Hepatocyte (in vitro differentiated cells): ENCODE results near the gene B4GALT3. TPM values are rescaled to one million over a fixed set of nuclear protein-coding genes. Genes with fewer than 3 reads are reported as not detected.

Source experiments
- DNase-seq: peaks from one replicate; pipeline ENCODE4 v3.0.0-alpha.2; 2016; ENCODE audit warnings: low spot score
- H2AFZ ChIP-seq: fragments of 200-600 bp; sonication (generic); 2 replicates; pipeline ENCODE4 v1.6.0; 2016; ENCODE audit warnings: antibody characterized with exemption, mild to moderate bottlenecking
- H3K27ac ChIP-seq: fragments of 200-600 bp; sonication (generic); 2 replicates; pipeline ENCODE4 v1.5.1; 2016; ENCODE audit warnings: mild to moderate bottlenecking
- H3K27me3 ChIP-seq: fragments of 200-600 bp; sonication (generic); 2 replicates; pipeline ENCODE4 v1.6.1; 2016
- H3K36me3 ChIP-seq: fragments of 200-600 bp; sonication (generic); replicated peaks from 2 replicates; pipeline ENCODE4 v1.5.1; 2016; ENCODE audit warnings: low read depth; ENCODE audit not compliant: insufficient read depth
- H3K4me1 ChIP-seq: fragments of 200-600 bp; sonication (generic); 2 replicates; pipeline ENCODE4 v1.5.1; 2016; ENCODE audit warnings: mild to moderate bottlenecking, moderate library complexity; ENCODE audit not compliant: insufficient read depth
- H3K4me2 ChIP-seq: fragments of 200-600 bp; sonication (generic); 2 replicates; pipeline ENCODE4 v1.6.0; 2016
- H3K4me3 ChIP-seq: fragments of 200-600 bp; sonication (generic); 2 replicates; pipeline ENCODE4 v1.5.1; 2016; ENCODE audit warnings: mild to moderate bottlenecking
- H3K79me2 ChIP-seq: fragments of 200-600 bp; sonication (generic); 2 replicates; pipeline ENCODE4 v1.6.0; 2017; ENCODE audit warnings: mild to moderate bottlenecking
- H3K9me2 ChIP-seq: fragments of 200-600 bp; sonication (generic); replicated peaks from 2 replicates; pipeline ENCODE4 v1.6.0; 2017; ENCODE audit warnings: mild to moderate bottlenecking; ENCODE audit not compliant: insufficient read depth
- H3K9me3 ChIP-seq: fragments of 200-600 bp; sonication (generic); 2 replicates; pipeline ENCODE4 v1.5.1; 2016; ENCODE audit warnings: low read depth, mild to moderate bottlenecking
- H4K20me1 ChIP-seq: fragments of 200-600 bp; sonication (generic); 2 replicates; pipeline ENCODE4 v1.6.0; 2016; ENCODE audit warnings: mild to moderate bottlenecking; ENCODE audit not compliant: insufficient read depth, poor library complexity, severe bottlenecking
- CTCF ChIP-seq: fragments of 200-600 bp; sonication (generic); IDR thresholded peaks from 2 replicates; pipeline ENCODE4 v1.5.1; 2016; ENCODE audit warnings: antibody characterized with exemption, mild to moderate bottlenecking; ENCODE audit not compliant: poor library complexity
- EZH2 ChIP-seq: fragments of 200-600 bp; sonication (generic); IDR thresholded peaks from 2 replicates; pipeline ENCODE4 v1.6.1; 2016; ENCODE audit warnings: antibody characterized with exemption, mild to moderate bottlenecking, borderline replicate concordance
- EZH2phosphoT487 ChIP-seq: fragments of 200-600 bp; sonication (generic); IDR thresholded peaks from one replicate; pipeline ENCODE4 v1.6.1; 2018; ENCODE audit warnings: antibody characterized with exemption, mild to moderate bottlenecking, low read depth, moderate library complexity; ENCODE audit not compliant: unreplicated experiment, severe bottlenecking
- WGBS: methylation state at CpG from one replicate; pipeline ENCODE4 v1.1.6; 2016; ENCODE audit warnings: low lambda C conversion rate; ENCODE audit errors: missing lambda C conversion rate; 5-methylcytosine and 5-hydroxymethylcytosine counted together
- polyA plus RNA-seq: library from polyadenylated mRNA; unstranded; fragments of >200 nt; fragmentation: Nextera tagmentation; extraction: Ambion mirVana; gene quantifications from 2 replicates; pipeline ENCODE4 v1.2.1, GENCODE V29; 2016
- total RNA-seq: library from RNA; depleted of rRNA; stranded (reverse); fragments of >200 nt; gene quantifications from 2 replicates; pipeline ENCODE4 v1.2.3, GENCODE V29; 2014

The B4GALT3 gene
- total and polyA plus RNA-seq, 2 experiments from 2014 or later: 32.2 to 56.9 TPM

- DNase-seq: no peak
- Histone ChIP-seq H3K4me1 (peaks cover 8% of the 10 kb centered on the region), H4K20me1 (no peaks in the 10 kb centered on the region), H3K36me3 (no peaks in the 10 kb centered on the region), H3K27me3 (no peaks in the 10 kb centered on the region), H3K9me2 (no peaks in the 10 kb centered on the region), H3K79me2 (peaks cover 17% of the 10 kb centered on the region), H3K4me3 (no peak overlapping the region), H3K4me2 (no peak overlapping the region), H3K9me3 (no peaks in the 10 kb centered on the region), H3K27ac (no peak overlapping the region), H2AFZ (no peak overlapping the region)
- no peak for TF ChIP-seq EZH2
- TF ChIP-seq EZH2phosphoT487: no peak
- no peak for TF ChIP-seq CTCF
- WGBS: 98% methylated on average over 11 of the region's 11 CpGs
Measured at GRCh38 chr1:161174911-161175310, 2.4 kb downstream of the B4GALT3 start.

GRCh38 chr1:161173711-161174110 is 3.6 kb downstream of the B4GALT3 start:
- no peak overlapping the region for H3K27ac ChIP-seq
- H3K79me2 ChIP-seq: peaks cover 17% of the 10 kb centered on the region
- H3K9me3 ChIP-seq: no peaks in the 10 kb centered on the region
- TF ChIP-seq EZH2phosphoT487 (no peak), EZH2 (no peak), CTCF (no peak)
- DNase-seq: no peak
- no peak overlapping the region for H3K4me2 ChIP-seq
- H3K36me3 ChIP-seq: no peaks in the 10 kb centered on the region
- WGBS: 99% methylated on average over 11 of the region's 11 CpGs
- peaks cover 8% of the 10 kb centered on the region for H3K4me1 ChIP-seq
- no peaks in the 10 kb centered on the region for H4K20me1 ChIP-seq
- no peak overlapping the region for H3K4me3 ChIP-seq
- H3K9me2 ChIP-seq: no peaks in the 10 kb centered on the region
- no peaks in the 10 kb centered on the region for H3K27me3 ChIP-seq
- H2AFZ ChIP-seq: no peak overlapping the region

GRCh38 chr1:161172776-161173376 is 4.4 kb downstream of the B4GALT3 start:
- Histone ChIP-seq H3K36me3 (no peaks in the 10 kb centered on the region), H3K4me1 (peaks cover 8% of the 10 kb centered on the region), H2AFZ (no peak overlapping the region), H3K9me2 (no peaks in the 10 kb centered on the region), H4K20me1 (no peaks in the 10 kb centered on the region), H3K9me3 (no peaks in the 10 kb centered on the region), H3K79me2 (peaks cover 17% of the 10 kb centered on the region), H3K4me2 (no peak overlapping the region), H3K27ac (no peak overlapping the region), H3K4me3 (no peak overlapping the region), H3K27me3 (no peaks in the 10 kb centered on the region)
- no peak for TF ChIP-seq EZH2phosphoT487
- TF ChIP-seq CTCF: no peak
- no peak for TF ChIP-seq EZH2
- DNase-seq: no peak
- 81% methylated on average over 3 of the region's 4 CpGs for WGBS
